HCT116 (cell line): ENCODE results near the gene MS4A3. TPM values are rescaled to one million over a fixed set of nuclear protein-coding genes. Genes with fewer than 3 reads are reported as not detected.

ENCODE experiments used
- ATAC-seq: fragments of 200-7000 bp; cut with Tn5 transposase; 2 replicates; pipeline ENCODE4 v1.9.1; 2020; ENCODE audit warnings: mild to moderate bottlenecking, moderate library complexity
- BruUV-seq: library from RNA; stranded (reverse); fragments of 400-500 nt; replicated peaks from 2 replicates; lab custom pipeline; 2021; lab: Mats Ljungman, UMichigan
- CTCF ChIA-PET: fragments of 300-600 bp; sonication (Branson Sonifier 250); formaldehyde crosslinking; loops from one replicate; lab custom pipeline; 2021; ENCODE audit warnings: antibody characterized with exemption; lab: Charles Lee
- POLR2A ChIA-PET: fragments of 300-600, 350-600 bp; sonication (Branson Sonifier 250); formaldehyde crosslinking; loops from one replicate; lab custom pipeline; 2021; ENCODE audit warnings: antibody characterized with exemption; lab: Charles Lee
- RAD21 ChIA-PET, 2 experiments: fragments of 300-600 bp; sonication (Branson Sonifier 250); formaldehyde crosslinking; loops; one replicate each; lab custom pipeline; 2023; ENCODE audit warnings: low total read pairs in 2 of 2; ENCODE audit not compliant: uncharacterized antibody in 2 of 2, unreplicated experiment in 2 of 2, low non-redundant PET in 1 of 2; lab: Charles Lee
- DNase-seq: peaks from one replicate; pipeline ENCODE4 v3.0.0-alpha.2; 2010; ENCODE audit warnings: low read depth, low spot score
- H2AFZ ChIP-seq: fragments of 200-600 bp; shearing (Covaris generic), sonication (generic); 2 replicates; pipeline ENCODE4 v1.6.1; 2017; ENCODE audit warnings: low read depth, mixed run types, mixed read lengths, antibody characterized with exemption, low read length; ENCODE audit not compliant: poor library complexity, severe bottlenecking
- H3K27ac ChIP-seq: 2 replicates; pipeline ENCODE4 v1.5.1; 2012; ENCODE audit warnings: low read depth, low read length
- H3K27me3 ChIP-seq: fragments of 200-600 bp; sonication (generic); 2 replicates; pipeline ENCODE4 v1.6.1; 2016; ENCODE audit warnings: mixed run types, low read length, mixed read lengths; ENCODE audit not compliant: insufficient read depth
- H3K36me3 ChIP-seq, 2 experiments: fragments of 200-500 bp in 1 of 2; fragments of 200-600 bp in 1 of 2; sonication (Bioruptor generic) in 1 of 2; sonication (generic) in 1 of 2; 2 replicates each; pipeline versions ENCODE4 v1.5.1 to v1.6.1; 2014 to 2016; ENCODE audit warnings: low read length in 2 of 2, inconsistent platforms in 1 of 2, mixed read lengths in 1 of 2, mixed run types in 1 of 2; ENCODE audit not compliant: insufficient read depth in 2 of 2, control insufficient read depth in 1 of 2
- H3K4me1 ChIP-seq, 2 experiments: fragments of 200-600 bp in 1 of 2; sonication (generic) in 1 of 2; 2 replicates each; pipeline versions ENCODE4 v1.5.1 to v1.6.1; 2012 to 2017; ENCODE audit warnings: low read length in 2 of 2, inconsistent platforms in 1 of 2, mild to moderate bottlenecking in 1 of 2, mixed read lengths in 1 of 2, mixed run types in 1 of 2, moderate library complexity in 1 of 2; ENCODE audit not compliant: insufficient read depth in 2 of 2, control insufficient read depth in 1 of 2
- H3K4me2 ChIP-seq: fragments of 200-600 bp; sonication (generic); 2 replicates; pipeline ENCODE4 v1.6.1; 2017; ENCODE audit warnings: mixed run types, low read length, mixed read lengths
- H3K4me3 ChIP-seq, 2 experiments: fragments of 200-600 bp in 1 of 2; sonication (generic) in 1 of 2; replicated peaks in 1 of 2; 2 replicates each; pipeline ENCODE4 v1.5.1; 2011 to 2016; ENCODE audit warnings: low read length in 2 of 2, control low read depth in 1 of 2, low read depth in 1 of 2, mild to moderate bottlenecking in 1 of 2, mixed read lengths in 1 of 2, mixed run types in 1 of 2
- H3K79me2 ChIP-seq: fragments of 200-600 bp; sonication (generic); 2 replicates; pipeline ENCODE4 v1.6.1; 2017; ENCODE audit warnings: mild to moderate bottlenecking, mixed run types, low read length, moderate library complexity, mixed read lengths; ENCODE audit not compliant: insufficient read depth
- H3K9ac ChIP-seq: fragments of 200-600 bp; sonication (generic); 2 replicates; pipeline ENCODE4 v1.6.1; 2016; ENCODE audit warnings: low read length, mixed read lengths
- H3K9me2 ChIP-seq: fragments of 200-600 bp; sonication (generic), shearing (Covaris generic); 2 replicates; pipeline ENCODE4 v1.6.1; 2017; ENCODE audit warnings: mixed run types, mild to moderate bottlenecking, moderate library complexity; ENCODE audit not compliant: insufficient read depth
- H3K9me3 ChIP-seq, 2 experiments: fragments of 200-500 bp in 1 of 2; fragments of 200-600 bp in 1 of 2; sonication (Bioruptor generic) in 1 of 2; sonication (generic) in 1 of 2; 2 replicates each; pipeline ENCODE4 v1.6.1; 2014 to 2017; ENCODE audit warnings: low read length in 2 of 2, mixed read lengths in 2 of 2, inconsistent platforms in 1 of 2, low read depth in 1 of 2, mild to moderate bottlenecking in 1 of 2, mixed run types in 1 of 2, moderate library complexity in 1 of 2; ENCODE audit not compliant: control insufficient read depth in 1 of 2, insufficient read depth in 1 of 2
- H4K20me1 ChIP-seq: fragments of 200-600 bp; sonication (generic), shearing (Covaris generic); 2 replicates; pipeline ENCODE4 v1.6.1; 2017; ENCODE audit warnings: mixed run types, mild to moderate bottlenecking, moderate library complexity; ENCODE audit not compliant: insufficient read depth
- CBX3 ChIP-seq: IDR thresholded peaks from 2 replicates; pipeline ENCODE4 v1.6.1; 2012; ENCODE audit warnings: low read depth
- CEBPB ChIP-seq: IDR thresholded peaks from 2 replicates; pipeline ENCODE4 v1.6.1; 2012; ENCODE audit warnings: low read depth
- EGR1 ChIP-seq: IDR thresholded peaks from 2 replicates; pipeline ENCODE4 v1.6.1; 2012; ENCODE audit warnings: low read depth
- EZH2 ChIP-seq: fragments of 200-600 bp; sonication (generic); IDR thresholded peaks from 2 replicates; pipeline ENCODE4 v1.6.1; 2017; ENCODE audit warnings: antibody characterized with exemption, mixed run types
- EZH2phosphoT487 ChIP-seq: fragments of 200-600 bp; IDR thresholded peaks from 2 replicates; pipeline ENCODE4 v1.6.1; 2018; ENCODE audit warnings: antibody characterized with exemption, borderline replicate concordance
- FOSL1 ChIP-seq: IDR thresholded peaks from 2 replicates; pipeline ENCODE4 v1.6.1; 2012; ENCODE audit warnings: low read depth
- POLR2A ChIP-seq: IDR thresholded peaks from 2 replicates; pipeline ENCODE4 v1.7.0; 2011; ENCODE audit warnings: borderline replicate concordance; ENCODE audit not compliant: insufficient read depth, insufficient read length; ENCODE audit errors: extremely low read depth
- POLR2AphosphoS5 ChIP-seq: IDR thresholded peaks from 2 replicates; pipeline ENCODE4 v1.6.1; 2011; ENCODE audit warnings: mild to moderate bottlenecking, low read depth, low read length, moderate library complexity
- RAD21 ChIP-seq: IDR thresholded peaks from 2 replicates; pipeline ENCODE4 v1.6.1; 2012; ENCODE audit warnings: low read depth, mild to moderate bottlenecking
- SIN3A ChIP-seq: IDR thresholded peaks from 2 replicates; pipeline ENCODE4 v1.6.1; 2012; ENCODE audit warnings: low read depth
- TCF7L2 ChIP-seq: IDR thresholded peaks from 2 replicates; pipeline ENCODE4 v1.7.0; 2011; ENCODE audit warnings: borderline replicate concordance, inconsistent platforms; ENCODE audit not compliant: insufficient read depth, insufficient read length; ENCODE audit errors: extremely low read depth
- ZFX ChIP-seq: fragments of 450-650 bp; IDR thresholded peaks from 2 replicates; pipeline ENCODE4 v1.6.1; 2017
- ZNF274 ChIP-seq: fragments of 200-500 bp; sonication (Bioruptor generic); IDR thresholded peaks from 2 replicates; pipeline ENCODE4 v1.6.1; 2014; ENCODE audit warnings: mild to moderate bottlenecking, low read depth, low read length, inconsistent platforms
- intact Hi-C: fragments of 100-400 bp; cut with micrococcal nuclease; formaldehyde crosslinking; loops from 2 replicates; pipeline ENCODE4 v1.10.0; 2022
- total RNA-seq: library from RNA; stranded (reverse); gene quantifications from one replicate; pipeline ENCODE4 v1.2.1, GENCODE V29; 2021; ENCODE audit not compliant: unreplicated experiment
- TF ChIP-seq, protein P1 (sequence below), 3 experiments: fragments of 200-600 bp in 1 of 3; sonication (generic) in 1 of 3; IDR thresholded peaks in 2 of 3; conservative IDR thresholded peaks in 1 of 3; 2 replicates each; pipeline ENCODE4 v1.5.1; 2012 to 2017; ENCODE audit warnings: low read depth in 2 of 3, low read length in 2 of 3, antibody characterized with exemption in 1 of 3, borderline replicate concordance in 1 of 3, control low read depth in 1 of 3, mild to moderate bottlenecking in 1 of 3, mixed read lengths in 1 of 3, mixed run types in 1 of 3, moderate library complexity in 1 of 3; ENCODE audit not compliant: insufficient read depth in 1 of 3
- TF ChIP-seq, protein P2 (sequence below): IDR thresholded peaks from 2 replicates; pipeline ENCODE4 v1.6.1; 2012; ENCODE audit warnings: low read depth

Gene MS4A3
- total RNA-seq, 1 experiment from 2014 or later, result not detected

DNA sequence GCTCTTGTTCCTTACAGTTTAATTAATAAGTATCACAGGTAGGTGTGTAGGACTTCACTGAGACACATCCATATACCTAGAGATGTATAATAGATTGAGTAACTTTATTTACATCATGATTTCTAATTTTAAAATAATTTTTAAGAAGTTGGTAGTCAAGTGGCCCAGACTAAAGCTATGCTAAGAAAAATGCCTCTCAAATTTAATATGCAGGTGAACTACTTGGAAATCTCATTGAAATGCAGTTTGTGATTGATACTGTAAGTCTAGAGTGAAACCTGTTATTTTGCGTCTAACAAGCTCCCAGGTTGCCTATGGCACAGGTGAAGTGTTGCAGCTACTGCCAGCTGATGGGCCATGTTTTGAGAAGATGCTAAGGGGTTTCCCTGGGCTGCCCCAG is 39.6 kb upstream of the MS4A3 start, which contains the start of gene OOSP4B:
TSS of gene OOSP4B (plus strand) at position 301 of the 400 bp plus-strand sequence.
- intact Hi-C loops, result no loop called here
- no TSS peak for BruUV-seq
- Histone ChIP-seq H3K4me3 (no peak within 1 kb of the TSS), H3K79me2 (no peaks in the 10 kb centered on the region), H3K9ac (no peak within 1 kb of the TSS), H3K9me2 (no peaks in the 10 kb centered on the region), H3K9me3 (no peaks in the 10 kb centered on the region), H3K4me2 (no peak within 1 kb of the TSS), H2AFZ (no peak within 1 kb of the TSS), H3K27me3 (no peaks in the 10 kb centered on the region), H3K4me1 (no peaks in the 10 kb centered on the region), H3K27ac (no peak within 1 kb of the TSS), H3K36me3 (no peaks in the 10 kb centered on the region), H4K20me1 (no peaks in the 10 kb centered on the region)
- ChIA-PET RAD21 (no interaction called here), CTCF (no interaction called here), POLR2A (no interaction called here)
- TF ChIP-seq ZNF274, result no peak
- TF ChIP-seq TCF7L2, result no peak
- no peak for TF ChIP-seq CEBPB
- DNase-seq (no peak), ATAC-seq (no peak)

DNA sequence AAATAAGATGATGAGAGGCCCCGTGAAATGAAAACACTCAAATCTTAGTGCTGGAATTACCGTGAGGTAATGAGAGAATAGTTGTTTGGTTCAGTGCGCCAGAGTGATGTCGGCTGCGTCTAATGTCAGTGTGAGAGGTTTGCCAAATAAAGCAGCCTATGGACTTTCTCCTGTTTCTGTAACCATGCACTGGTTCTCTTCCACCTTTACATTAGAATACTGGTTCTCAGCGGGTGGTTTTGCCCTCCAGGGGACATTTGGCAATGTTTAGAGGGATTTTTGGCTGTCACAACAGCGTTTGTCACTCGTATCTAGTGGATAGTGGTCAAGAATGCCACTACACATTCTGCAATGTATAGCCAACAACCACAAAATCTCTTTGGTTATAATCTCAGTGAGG is 38.4 kb upstream of the MS4A3 start:
- Histone ChIP-seq H3K4me1 (no peaks in the 10 kb centered on the region), H3K27me3 (no peaks in the 10 kb centered on the region), H3K79me2 (no peaks in the 10 kb centered on the region), H2AFZ (no peak overlapping the region), H3K4me3 (no peak overlapping the region), H3K9ac (no peak overlapping the region), H3K27ac (no peak overlapping the region), H3K4me2 (no peak overlapping the region), H3K36me3 (no peaks in the 10 kb centered on the region), H4K20me1 (no peaks in the 10 kb centered on the region), H3K9me2 (no peaks in the 10 kb centered on the region), H3K9me3 (no peaks in the 10 kb centered on the region)
- BruUV-seq, result no TSS peak
- no peak for ATAC-seq
- ChIA-PET RAD21 (no interaction called here), CTCF (no interaction called here), POLR2A (no interaction called here)
- no peak for DNase-seq
- intact Hi-C loops, result no loop called here
- no peak for TF ChIP-seq POLR2AphosphoS5
- TF ChIP-seq EGR1, result no peak
- no peak for TF ChIP-seq CEBPB
- TF ChIP-seq POLR2A, result no peak
- no peak for TF ChIP-seq SIN3A
- no peak for TF ChIP-seq EZH2phosphoT487
- TF ChIP-seq ZNF274, result no peak
- TF ChIP-seq EZH2, result no peak
- no peak for TF ChIP-seq ZFX
- TF ChIP-seq, protein P1, sequence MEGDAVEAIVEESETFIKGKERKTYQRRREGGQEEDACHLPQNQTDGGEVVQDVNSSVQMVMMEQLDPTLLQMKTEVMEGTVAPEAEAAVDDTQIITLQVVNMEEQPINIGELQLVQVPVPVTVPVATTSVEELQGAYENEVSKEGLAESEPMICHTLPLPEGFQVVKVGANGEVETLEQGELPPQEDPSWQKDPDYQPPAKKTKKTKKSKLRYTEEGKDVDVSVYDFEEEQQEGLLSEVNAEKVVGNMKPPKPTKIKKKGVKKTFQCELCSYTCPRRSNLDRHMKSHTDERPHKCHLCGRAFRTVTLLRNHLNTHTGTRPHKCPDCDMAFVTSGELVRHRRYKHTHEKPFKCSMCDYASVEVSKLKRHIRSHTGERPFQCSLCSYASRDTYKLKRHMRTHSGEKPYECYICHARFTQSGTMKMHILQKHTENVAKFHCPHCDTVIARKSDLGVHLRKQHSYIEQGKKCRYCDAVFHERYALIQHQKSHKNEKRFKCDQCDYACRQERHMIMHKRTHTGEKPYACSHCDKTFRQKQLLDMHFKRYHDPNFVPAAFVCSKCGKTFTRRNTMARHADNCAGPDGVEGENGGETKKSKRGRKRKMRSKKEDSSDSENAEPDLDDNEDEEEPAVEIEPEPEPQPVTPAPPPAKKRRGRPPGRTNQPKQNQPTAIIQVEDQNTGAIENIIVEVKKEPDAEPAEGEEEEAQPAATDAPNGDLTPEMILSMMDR (IDR thresholded peaks at IDR 0.05 in 2 of 3, conservative IDR thresholded peaks at IDR 0.05 in 1 of 3; ENCODE audit: borderline replicate concordance in 1 of 3, insufficient read depth in 1 of 3, low read depth in 2 of 3, low read length in 2 of 3), result no peak
- no peak for TF ChIP-seq FOSL1
- TF ChIP-seq CBX3, result no peak
- TF ChIP-seq, protein P2, sequence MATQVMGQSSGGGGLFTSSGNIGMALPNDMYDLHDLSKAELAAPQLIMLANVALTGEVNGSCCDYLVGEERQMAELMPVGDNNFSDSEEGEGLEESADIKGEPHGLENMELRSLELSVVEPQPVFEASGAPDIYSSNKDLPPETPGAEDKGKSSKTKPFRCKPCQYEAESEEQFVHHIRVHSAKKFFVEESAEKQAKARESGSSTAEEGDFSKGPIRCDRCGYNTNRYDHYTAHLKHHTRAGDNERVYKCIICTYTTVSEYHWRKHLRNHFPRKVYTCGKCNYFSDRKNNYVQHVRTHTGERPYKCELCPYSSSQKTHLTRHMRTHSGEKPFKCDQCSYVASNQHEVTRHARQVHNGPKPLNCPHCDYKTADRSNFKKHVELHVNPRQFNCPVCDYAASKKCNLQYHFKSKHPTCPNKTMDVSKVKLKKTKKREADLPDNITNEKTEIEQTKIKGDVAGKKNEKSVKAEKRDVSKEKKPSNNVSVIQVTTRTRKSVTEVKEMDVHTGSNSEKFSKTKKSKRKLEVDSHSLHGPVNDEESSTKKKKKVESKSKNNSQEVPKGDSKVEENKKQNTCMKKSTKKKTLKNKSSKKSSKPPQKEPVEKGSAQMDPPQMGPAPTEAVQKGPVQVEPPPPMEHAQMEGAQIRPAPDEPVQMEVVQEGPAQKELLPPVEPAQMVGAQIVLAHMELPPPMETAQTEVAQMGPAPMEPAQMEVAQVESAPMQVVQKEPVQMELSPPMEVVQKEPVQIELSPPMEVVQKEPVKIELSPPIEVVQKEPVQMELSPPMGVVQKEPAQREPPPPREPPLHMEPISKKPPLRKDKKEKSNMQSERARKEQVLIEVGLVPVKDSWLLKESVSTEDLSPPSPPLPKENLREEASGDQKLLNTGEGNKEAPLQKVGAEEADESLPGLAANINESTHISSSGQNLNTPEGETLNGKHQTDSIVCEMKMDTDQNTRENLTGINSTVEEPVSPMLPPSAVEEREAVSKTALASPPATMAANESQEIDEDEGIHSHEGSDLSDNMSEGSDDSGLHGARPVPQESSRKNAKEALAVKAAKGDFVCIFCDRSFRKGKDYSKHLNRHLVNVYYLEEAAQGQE, result no peak
- no peak for TF ChIP-seq RAD21
